HepG2 (cell line): Measurements from ENCODE around the gene APBB3. TPM values are rescaled to one million over a fixed set of nuclear protein-coding genes. Genes with fewer than 3 reads are reported as not detected.

Experiments
- FOXJ3 ChIP-seq: sonication (generic); formaldehyde crosslinking; IDR thresholded peaks from 2 replicates; pipeline ENCODE4 v1.4.0; 2020; ENCODE audit warnings: missing genetic modification reagents, mild to moderate bottlenecking, borderline replicate concordance
- LCORL ChIP-seq, 2 experiments: fragments of 450-650 bp in 1 of 2; sonication (generic) in 1 of 2; formaldehyde crosslinking in 1 of 2; IDR thresholded peaks; 2 replicates each; pipeline versions ENCODE4 v1.5.0 to v1.6.1; 2017 to 2020; ENCODE audit warnings: antibody characterized with exemption in 1 of 2, missing genetic modification reagents in 1 of 2
- MZF1 ChIP-seq: sonication (generic); formaldehyde crosslinking; IDR thresholded peaks from 2 replicates; pipeline ENCODE4 v1.8.1; 2023; ENCODE audit warnings: mild to moderate bottlenecking, missing genetic modification reagents, borderline replicate concordance
- NR2F1 ChIP-seq, 2 experiments: fragments of 450-650 bp in 1 of 2; formaldehyde crosslinking in 1 of 2; IDR thresholded peaks; 2 replicates each; pipeline versions ENCODE4 v1.5.0 to v1.6.1; 2016 to 2020; ENCODE audit warnings: mild to moderate bottlenecking in 1 of 2, missing compliant biosample characterization in 1 of 2, missing genetic modification reagents in 1 of 2, moderate library complexity in 1 of 2
- PHF5A ChIP-seq: IDR thresholded peaks from one replicate; pipeline ENCODE4 v1.6.1; 2018; ENCODE audit warnings: low read depth, missing genetic modification reagents; ENCODE audit not compliant: unreplicated experiment
- POGZ ChIP-seq: sonication (generic); formaldehyde crosslinking; IDR thresholded peaks from 2 replicates; pipeline ENCODE4 v1.4.0; 2020; ENCODE audit warnings: mild to moderate bottlenecking, missing genetic modification reagents
- POLR2A ChIP-seq, 2 experiments: IDR thresholded peaks; 2 replicates each; pipeline ENCODE4 v1.6.1; 2011; ENCODE audit warnings: low read depth in 2 of 2, low read length in 2 of 2, mild to moderate bottlenecking in 1 of 2, moderate library complexity in 1 of 2; ENCODE audit not compliant: insufficient read depth in 1 of 2
- SP4 ChIP-seq: sonication (generic); formaldehyde crosslinking; IDR thresholded peaks from 2 replicates; pipeline ENCODE4 v1.8.1; 2023; ENCODE audit warnings: mild to moderate bottlenecking, missing genetic modification reagents
- SP5 ChIP-seq: IDR thresholded peaks from 2 replicates; pipeline ENCODE4 v1.6.1; 2016; ENCODE audit warnings: low read depth, borderline replicate concordance
- STAG1 ChIP-seq: sonication (generic); formaldehyde crosslinking; IDR thresholded peaks from 2 replicates; pipeline ENCODE4 v1.4.0; 2020; ENCODE audit warnings: missing genetic modification reagents
- ZBTB4 ChIP-seq: sonication (generic); formaldehyde crosslinking; IDR thresholded peaks from 2 replicates; pipeline ENCODE4 v1.4.0; 2020; ENCODE audit warnings: missing genetic modification reagents, mild to moderate bottlenecking, borderline replicate concordance
- ZNF124 ChIP-seq: sonication (generic); formaldehyde crosslinking; IDR thresholded peaks from 2 replicates; pipeline ENCODE4 v1.4.0; 2020; ENCODE audit warnings: missing genetic modification reagents
- ZNF264 ChIP-seq: sonication (generic); formaldehyde crosslinking; IDR thresholded peaks from 2 replicates; pipeline ENCODE4 v1.4.0; 2020; ENCODE audit warnings: missing genetic modification reagents
- ZNF644 ChIP-seq: IDR thresholded peaks from 2 replicates; pipeline ENCODE4 v1.6.1; 2016; ENCODE audit warnings: low read depth
- polyA plus RNA-seq, 8 experiments: library from polyadenylated mRNA; depleted of rRNA in 3 of 8; stranded (reverse) in 7 of 8; unstranded in 1 of 8; fragments of >200 nt; fragmentation: Illumina TruSeq in 4 of 8; extraction: Trizol in 4 of 8; gene quantifications; 2 replicates each; pipeline versions ENCODE4 v1.2.1 to v1.2.3, GENCODE V29; 2011 to 2016; ENCODE audit warnings: low read depth in 4 of 8, missing spikeins in 1 of 8, mixed read lengths in 1 of 8; ENCODE audit not compliant: insufficient read depth in 1 of 8
- total RNA-seq, 5 experiments: library from RNA; depleted of rRNA; stranded (reverse); fragments of >200 nt; fragmentation: Illumina TruSeq; extraction: Trizol; gene quantifications; 2 replicates each; pipeline ENCODE4 v1.2.3, GENCODE V29; 2016; ENCODE audit warnings: low read depth in 1 of 5
- TF ChIP-seq, protein P1 (sequence below): sonication (generic); formaldehyde crosslinking; IDR thresholded peaks from 2 replicates; pipeline ENCODE4 v1.5.1; 2020; ENCODE audit warnings: missing genetic modification reagents, mild to moderate bottlenecking, borderline replicate concordance
- TF ChIP-seq, protein P2 (sequence below): IDR thresholded peaks from 2 replicates; pipeline ENCODE4 v1.6.1; 2016; ENCODE audit warnings: low read depth, missing genetic modification reagents, missing compliant biosample characterization
- TF ChIP-seq, protein P3 (sequence below): sonication (generic); formaldehyde crosslinking; IDR thresholded peaks from 2 replicates; pipeline ENCODE4 v1.4.0; 2020; ENCODE audit warnings: mild to moderate bottlenecking, missing genetic modification reagents

The APBB3 gene
- total and polyA plus RNA-seq, 2 of the 13 experiments (the other 11 are each of a cell fraction or from before 2014, with no cell fraction given) = 0.38 to 0.78 TPM

DNA sequence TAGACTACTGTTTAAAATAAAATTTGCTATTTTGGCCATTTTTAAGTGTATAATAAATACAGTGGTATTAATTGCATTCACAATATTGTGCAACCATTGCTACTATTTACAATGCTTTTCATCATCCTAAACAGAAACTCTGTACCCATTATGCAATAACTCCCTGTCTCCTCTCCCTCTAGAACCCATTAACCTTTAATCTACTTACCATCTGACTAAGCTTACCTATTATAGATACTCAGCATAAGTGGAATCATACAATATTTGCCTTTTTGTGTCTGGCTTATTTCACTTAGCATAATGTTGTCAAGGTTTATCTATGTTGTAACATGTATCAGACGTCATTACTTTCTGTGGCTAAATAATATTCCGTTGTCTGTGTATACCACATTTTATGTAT, 42.6 kb upstream of the APBB3 start (continued):
- TF ChIP-seq ZNF124 (CRISPR knock-in tag) (0 out of 2 replicates have a peak, but pooled peaks have one; percentile 34), FOXJ3 (CRISPR knock-in tag) (peak; percentile 86), POLR2A (IDR thresholded peaks at IDR 0.05; ENCODE audit: insufficient read depth in 1 of 2, low read depth in 2 of 2, low read length in 2 of 2) (no peak), SP5 (CRISPR knock-in tag) (peak; percentile 56; the same call in 1 of the 2 replicates), MZF1 (CRISPR knock-in tag) (no peak), ZBTB4 (CRISPR knock-in tag) (no peak), STAG1 (no peak), POGZ (CRISPR knock-in tag) (peak; percentile 65; the same call in 1 of the 2 replicates), NR2F1 (CRISPR knock-in tag; IDR thresholded peaks at IDR 0.05) (0 out of 4 replicates have a peak, but pooled peaks have one; percentile 24 to 27), SP4 (CRISPR knock-in tag) (no peak), ZNF264 (CRISPR knock-in tag) (0 out of 2 replicates have a peak, but pooled peaks have one; percentile 50), LCORL (IDR thresholded peaks at IDR 0.05) (peak; percentile 67; the same call in 1 of the 2 replicates), LCORL (CRISPR knock-in tag; IDR thresholded peaks at IDR 0.05) (peak; percentile 53; the same call in 1 of the 2 replicates), PHF5A (CRISPR knock-in tag) (peak; percentile 45), ZNF644 (peak; percentile 58; the same call in 1 of the 2 replicates)
- TF ChIP-seq, protein P1, sequence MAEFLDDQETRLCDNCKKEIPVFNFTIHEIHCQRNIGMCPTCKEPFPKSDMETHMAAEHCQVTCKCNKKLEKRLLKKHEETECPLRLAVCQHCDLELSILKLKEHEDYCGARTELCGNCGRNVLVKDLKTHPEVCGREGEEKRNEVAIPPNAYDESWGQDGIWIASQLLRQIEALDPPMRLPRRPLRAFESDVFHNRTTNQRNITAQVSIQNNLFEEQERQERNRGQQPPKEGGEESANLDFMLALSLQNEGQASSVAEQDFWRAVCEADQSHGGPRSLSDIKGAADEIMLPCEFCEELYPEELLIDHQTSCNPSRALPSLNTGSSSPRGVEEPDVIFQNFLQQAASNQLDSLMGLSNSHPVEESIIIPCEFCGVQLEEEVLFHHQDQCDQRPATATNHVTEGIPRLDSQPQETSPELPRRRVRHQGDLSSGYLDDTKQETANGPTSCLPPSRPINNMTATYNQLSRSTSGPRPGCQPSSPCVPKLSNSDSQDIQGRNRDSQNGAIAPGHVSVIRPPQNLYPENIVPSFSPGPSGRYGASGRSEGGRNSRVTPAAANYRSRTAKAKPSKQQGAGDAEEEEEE = no peak
- TF ChIP-seq, protein P2, sequence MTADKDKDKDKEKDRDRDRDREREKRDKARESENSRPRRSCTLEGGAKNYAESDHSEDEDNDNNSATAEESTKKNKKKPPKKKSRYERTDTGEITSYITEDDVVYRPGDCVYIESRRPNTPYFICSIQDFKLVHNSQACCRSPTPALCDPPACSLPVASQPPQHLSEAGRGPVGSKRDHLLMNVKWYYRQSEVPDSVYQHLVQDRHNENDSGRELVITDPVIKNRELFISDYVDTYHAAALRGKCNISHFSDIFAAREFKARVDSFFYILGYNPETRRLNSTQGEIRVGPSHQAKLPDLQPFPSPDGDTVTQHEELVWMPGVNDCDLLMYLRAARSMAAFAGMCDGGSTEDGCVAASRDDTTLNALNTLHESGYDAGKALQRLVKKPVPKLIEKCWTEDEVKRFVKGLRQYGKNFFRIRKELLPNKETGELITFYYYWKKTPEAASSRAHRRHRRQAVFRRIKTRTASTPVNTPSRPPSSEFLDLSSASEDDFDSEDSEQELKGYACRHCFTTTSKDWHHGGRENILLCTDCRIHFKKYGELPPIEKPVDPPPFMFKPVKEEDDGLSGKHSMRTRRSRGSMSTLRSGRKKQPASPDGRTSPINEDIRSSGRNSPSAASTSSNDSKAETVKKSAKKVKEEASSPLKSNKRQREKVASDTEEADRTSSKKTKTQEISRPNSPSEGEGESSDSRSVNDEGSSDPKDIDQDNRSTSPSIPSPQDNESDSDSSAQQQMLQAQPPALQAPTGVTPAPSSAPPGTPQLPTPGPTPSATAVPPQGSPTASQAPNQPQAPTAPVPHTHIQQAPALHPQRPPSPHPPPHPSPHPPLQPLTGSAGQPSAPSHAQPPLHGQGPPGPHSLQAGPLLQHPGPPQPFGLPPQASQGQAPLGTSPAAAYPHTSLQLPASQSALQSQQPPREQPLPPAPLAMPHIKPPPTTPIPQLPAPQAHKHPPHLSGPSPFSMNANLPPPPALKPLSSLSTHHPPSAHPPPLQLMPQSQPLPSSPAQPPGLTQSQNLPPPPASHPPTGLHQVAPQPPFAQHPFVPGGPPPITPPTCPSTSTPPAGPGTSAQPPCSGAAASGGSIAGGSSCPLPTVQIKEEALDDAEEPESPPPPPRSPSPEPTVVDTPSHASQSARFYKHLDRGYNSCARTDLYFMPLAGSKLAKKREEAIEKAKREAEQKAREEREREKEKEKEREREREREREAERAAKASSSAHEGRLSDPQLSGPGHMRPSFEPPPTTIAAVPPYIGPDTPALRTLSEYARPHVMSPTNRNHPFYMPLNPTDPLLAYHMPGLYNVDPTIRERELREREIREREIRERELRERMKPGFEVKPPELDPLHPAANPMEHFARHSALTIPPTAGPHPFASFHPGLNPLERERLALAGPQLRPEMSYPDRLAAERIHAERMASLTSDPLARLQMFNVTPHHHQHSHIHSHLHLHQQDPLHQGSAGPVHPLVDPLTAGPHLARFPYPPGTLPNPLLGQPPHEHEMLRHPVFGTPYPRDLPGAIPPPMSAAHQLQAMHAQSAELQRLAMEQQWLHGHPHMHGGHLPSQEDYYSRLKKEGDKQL = peak; percentile 62
- TF ChIP-seq, protein P3, sequence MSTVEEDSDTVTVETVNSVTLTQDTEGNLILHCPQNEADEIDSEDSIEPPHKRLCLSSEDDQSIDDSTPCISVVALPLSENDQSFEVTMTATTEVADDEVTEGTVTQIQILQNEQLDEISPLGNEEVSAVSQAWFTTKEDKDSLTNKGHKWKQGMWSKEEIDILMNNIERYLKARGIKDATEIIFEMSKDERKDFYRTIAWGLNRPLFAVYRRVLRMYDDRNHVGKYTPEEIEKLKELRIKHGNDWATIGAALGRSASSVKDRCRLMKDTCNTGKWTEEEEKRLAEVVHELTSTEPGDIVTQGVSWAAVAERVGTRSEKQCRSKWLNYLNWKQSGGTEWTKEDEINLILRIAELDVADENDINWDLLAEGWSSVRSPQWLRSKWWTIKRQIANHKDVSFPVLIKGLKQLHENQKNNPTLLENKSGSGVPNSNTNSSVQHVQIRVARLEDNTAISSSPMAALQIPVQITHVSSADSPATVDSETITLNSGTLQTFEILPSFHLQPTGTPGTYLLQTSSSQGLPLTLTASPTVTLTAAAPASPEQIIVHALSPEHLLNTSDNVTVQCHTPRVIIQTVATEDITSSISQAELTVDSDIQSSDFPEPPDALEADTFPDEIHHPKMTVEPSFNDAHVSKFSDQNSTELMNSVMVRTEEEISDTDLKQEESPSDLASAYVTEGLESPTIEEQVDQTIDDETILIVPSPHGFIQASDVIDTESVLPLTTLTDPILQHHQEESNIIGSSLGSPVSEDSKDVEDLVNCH (CRISPR knock-in tag) = no peak
